ENCODE data around the gene AKAP13.

Gene AKAP13

GRCh38 chr15:85386261-85386660, 5.9 kb downstream of the AKAP13 start:
- no peak for DNase-seq

- DNase-seq, result no peak
Observed at GRCh38 chr15:85388566-85389305, 8.3 kb downstream of the AKAP13 start.

- DNase-seq, result no peak
Observed at GRCh38 chr15:85389306-85389650, 8.9 kb downstream of the AKAP13 start.

- no peak for DNase-seq
Observed at GRCh38 chr15:85389772-85390171, 9.4 kb downstream of the AKAP13 start.

GRCh38 chr15:85393210-85393609, 12.8 kb downstream of the AKAP13 start:
- DNase-seq, result no peak

GRCh38 chr15:85394554-85395333, 14.3 kb downstream of the AKAP13 start:
- no peak for DNase-seq

- no peak for DNase-seq
Observed at GRCh38 chr15:85396554-85396953, 16.2 kb downstream of the AKAP13 start.

GRCh38 chr15:85397151-85397550, 16.7 kb downstream of the AKAP13 start:
- DNase-seq, result no peak

- no peak for DNase-seq
Observed at GRCh38 chr15:85397926-85398325, 17.5 kb downstream of the AKAP13 start.

GRCh38 chr15:85398822-85399221, 18.4 kb downstream of the AKAP13 start:
- no peak for DNase-seq

- peak in 1 of 2 experiments; percentile 32 for DNase-seq
Observed at GRCh38 chr15:85399627-85400026, 19.2 kb downstream of the AKAP13 start.

- no peak for DNase-seq
Observed at GRCh38 chr15:85400606-85401005, 20.2 kb downstream of the AKAP13 start.

GRCh38 chr15:85401108-85401774, 20.8 kb downstream of the AKAP13 start:
- no peak for DNase-seq

GRCh38 chr15:85402195-85402881, 21.9 kb downstream of the AKAP13 start:
- no peak for DNase-seq

- no peak for DNase-seq
Observed at GRCh38 chr15:85403745-85404144, 23.3 kb downstream of the AKAP13 start.

GRCh38 chr15:85404176-85404917, 23.9 kb downstream of the AKAP13 start:
- no peak for DNase-seq

- no peak for DNase-seq
Observed at GRCh38 chr15:85404918-85405866, 24.8 kb downstream of the AKAP13 start.

- DNase-seq, result no peak
Observed at GRCh38 chr15:85406916-85407315, 26.5 kb downstream of the AKAP13 start.

GRCh38 chr15:85407421-85408269, 27.2 kb downstream of the AKAP13 start:
- peak in 1 of 2 experiments; percentile 6 for DNase-seq

- DNase-seq, result no peak
Observed at GRCh38 chr15:85408270-85408746, 27.9 kb downstream of the AKAP13 start.
